Breast epithelium (tissue), 3 donors: Measurements from ENCODE around the gene SPTBN1.

ENCODE experiments used
- POLR2A ChIP-seq: fragments of 450-650 bp; IDR thresholded peaks from one replicate; pipeline ENCODE4 v1.6.1; 2016; ENCODE audit warnings: antibody characterized with exemption, mild to moderate bottlenecking, moderate library complexity
- POLR2AphosphoS5 ChIP-seq, 3 donors: sonication (generic); formaldehyde crosslinking; IDR thresholded peaks; one replicate each; pipeline ENCODE4 v1.6.1; 2017; ENCODE audit warnings: antibody characterized with exemption in 3 of 3
- TF ChIP-seq, protein P1 (sequence below), 3 donors: fragments of 450-650 bp; IDR thresholded peaks; one replicate each; pipeline ENCODE4 v1.5.1; 2016 to 2017; ENCODE audit warnings: antibody characterized with exemption in 3 of 3, mild to moderate bottlenecking in 3 of 3, moderate library complexity in 3 of 3

DNA sequence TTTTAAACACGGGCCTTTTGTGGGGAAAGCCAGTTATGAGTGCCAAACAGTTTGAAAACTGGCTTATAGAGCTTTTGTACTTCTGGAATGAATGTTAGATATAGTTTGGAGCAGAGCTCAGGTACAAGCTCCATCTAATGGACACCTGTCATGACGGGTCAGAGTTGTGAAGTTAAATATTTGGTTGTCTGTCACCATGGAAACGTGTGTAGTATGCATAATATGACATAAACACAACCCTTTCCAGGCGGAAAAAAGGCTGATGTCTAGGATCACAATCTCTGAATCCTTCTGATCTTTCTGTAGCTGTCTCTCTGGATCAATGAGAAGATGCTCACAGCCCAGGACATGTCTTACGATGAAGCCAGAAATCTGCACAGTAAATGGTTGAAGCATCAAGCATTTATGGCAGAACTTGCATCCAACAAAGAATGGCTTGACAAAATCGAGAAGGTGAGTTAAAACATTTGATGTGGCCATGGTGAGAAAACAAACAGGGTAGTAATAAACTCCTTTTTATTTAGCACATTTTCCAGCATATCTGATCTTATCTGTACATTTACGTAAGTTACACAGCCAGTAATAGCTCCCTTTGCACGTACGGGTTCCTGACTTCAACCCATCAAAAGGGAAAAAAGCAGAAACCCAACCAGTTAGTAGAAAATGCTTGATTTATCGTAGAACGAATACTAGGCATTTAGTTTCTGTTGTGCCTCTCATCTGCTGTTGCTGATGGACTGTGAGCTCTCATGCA lies 186.7 kb downstream of the SPTBN1 start:
- TF ChIP-seq, protein P1, sequence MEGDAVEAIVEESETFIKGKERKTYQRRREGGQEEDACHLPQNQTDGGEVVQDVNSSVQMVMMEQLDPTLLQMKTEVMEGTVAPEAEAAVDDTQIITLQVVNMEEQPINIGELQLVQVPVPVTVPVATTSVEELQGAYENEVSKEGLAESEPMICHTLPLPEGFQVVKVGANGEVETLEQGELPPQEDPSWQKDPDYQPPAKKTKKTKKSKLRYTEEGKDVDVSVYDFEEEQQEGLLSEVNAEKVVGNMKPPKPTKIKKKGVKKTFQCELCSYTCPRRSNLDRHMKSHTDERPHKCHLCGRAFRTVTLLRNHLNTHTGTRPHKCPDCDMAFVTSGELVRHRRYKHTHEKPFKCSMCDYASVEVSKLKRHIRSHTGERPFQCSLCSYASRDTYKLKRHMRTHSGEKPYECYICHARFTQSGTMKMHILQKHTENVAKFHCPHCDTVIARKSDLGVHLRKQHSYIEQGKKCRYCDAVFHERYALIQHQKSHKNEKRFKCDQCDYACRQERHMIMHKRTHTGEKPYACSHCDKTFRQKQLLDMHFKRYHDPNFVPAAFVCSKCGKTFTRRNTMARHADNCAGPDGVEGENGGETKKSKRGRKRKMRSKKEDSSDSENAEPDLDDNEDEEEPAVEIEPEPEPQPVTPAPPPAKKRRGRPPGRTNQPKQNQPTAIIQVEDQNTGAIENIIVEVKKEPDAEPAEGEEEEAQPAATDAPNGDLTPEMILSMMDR (IDR thresholded peaks at IDR 0.05) = no peak
- TF ChIP-seq POLR2A (no peak), POLR2AphosphoS5 (IDR thresholded peaks at IDR 0.05) (no peak)
